Fibroblast of lung (primary cell): ENCODE results near the gene GPR42.

Experiments
- EZH2 ChIP-seq: IDR thresholded peaks from 2 replicates; pipeline ENCODE4 v1.5.1; 2012; ENCODE audit warnings: low read length, control low read depth, mild to moderate bottlenecking; ENCODE audit errors: missing control alignments
- TF ChIP-seq, protein P1 (sequence below), 2 donors: IDR thresholded peaks in 1 of 2; conservative IDR thresholded peaks in 1 of 2; 1 replicate in 1 of 2; 2 replicates in 1 of 2; pipeline ENCODE4 v1.5.1; 2011 to 2012; ENCODE audit warnings: low read length in 2 of 2, control low read depth in 1 of 2, inconsistent platforms in 1 of 2, low read depth in 1 of 2, mild to moderate bottlenecking in 1 of 2

DNA sequence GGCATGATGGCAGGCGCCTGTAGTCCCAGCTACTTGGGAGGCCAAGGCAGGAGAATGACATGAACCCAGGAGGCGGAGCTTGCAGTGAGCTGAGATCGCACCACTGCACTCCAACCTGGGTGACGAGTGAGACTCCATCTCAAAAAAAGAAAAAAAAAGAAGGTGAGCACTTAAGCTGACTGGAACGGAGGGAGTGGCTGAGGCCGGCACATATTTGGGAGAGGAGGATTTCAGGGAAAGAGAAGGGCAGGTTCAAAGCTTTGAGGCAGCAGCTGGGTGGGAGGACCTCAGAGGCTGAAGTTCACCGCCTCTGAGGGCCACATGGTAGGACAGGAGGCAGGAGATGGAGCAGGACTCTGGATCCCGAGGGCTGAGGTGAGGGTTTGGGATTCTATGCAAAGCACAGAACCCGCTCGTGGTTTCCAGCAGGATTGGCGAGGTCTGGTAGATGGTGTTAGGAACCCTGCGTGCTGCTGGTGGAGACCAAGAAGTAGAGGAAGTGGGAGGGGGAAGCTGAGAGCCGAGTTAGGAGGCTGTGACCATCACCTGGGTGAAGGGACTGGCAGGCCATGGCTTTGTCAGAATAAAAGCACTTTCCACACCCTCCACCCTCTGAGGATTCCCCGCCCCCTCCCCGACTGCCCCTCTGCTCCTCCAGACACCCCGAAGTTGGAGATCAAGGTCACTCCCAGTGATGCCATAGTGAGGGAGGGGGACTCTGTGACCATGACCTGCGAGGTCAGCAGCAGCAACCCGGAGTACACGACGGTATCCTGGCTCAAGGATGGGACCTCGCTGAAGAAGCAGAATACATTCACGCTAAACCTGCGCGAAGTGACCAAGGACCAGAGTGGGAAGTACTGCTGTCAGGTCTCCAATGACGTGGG, 33.5 kb upstream of the GPR42 start:
- TF ChIP-seq, protein P1, sequence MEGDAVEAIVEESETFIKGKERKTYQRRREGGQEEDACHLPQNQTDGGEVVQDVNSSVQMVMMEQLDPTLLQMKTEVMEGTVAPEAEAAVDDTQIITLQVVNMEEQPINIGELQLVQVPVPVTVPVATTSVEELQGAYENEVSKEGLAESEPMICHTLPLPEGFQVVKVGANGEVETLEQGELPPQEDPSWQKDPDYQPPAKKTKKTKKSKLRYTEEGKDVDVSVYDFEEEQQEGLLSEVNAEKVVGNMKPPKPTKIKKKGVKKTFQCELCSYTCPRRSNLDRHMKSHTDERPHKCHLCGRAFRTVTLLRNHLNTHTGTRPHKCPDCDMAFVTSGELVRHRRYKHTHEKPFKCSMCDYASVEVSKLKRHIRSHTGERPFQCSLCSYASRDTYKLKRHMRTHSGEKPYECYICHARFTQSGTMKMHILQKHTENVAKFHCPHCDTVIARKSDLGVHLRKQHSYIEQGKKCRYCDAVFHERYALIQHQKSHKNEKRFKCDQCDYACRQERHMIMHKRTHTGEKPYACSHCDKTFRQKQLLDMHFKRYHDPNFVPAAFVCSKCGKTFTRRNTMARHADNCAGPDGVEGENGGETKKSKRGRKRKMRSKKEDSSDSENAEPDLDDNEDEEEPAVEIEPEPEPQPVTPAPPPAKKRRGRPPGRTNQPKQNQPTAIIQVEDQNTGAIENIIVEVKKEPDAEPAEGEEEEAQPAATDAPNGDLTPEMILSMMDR (conservative IDR thresholded peaks at IDR 0.05 in 1 of 2, IDR thresholded peaks at IDR 0.05 in 1 of 2; ENCODE audit: low read depth in 1 of 2, low read length in 2 of 2) = no peak
- TF ChIP-seq EZH2 = no peak
